ENCODE data around the gene PAQR8. TPM values are rescaled to one million over a fixed set of nuclear protein-coding genes. Genes with fewer than 3 reads are reported as not detected.
"Not testable (repeated sequence)": the region's sequence is repeated elsewhere in the genome, so short reads cannot be mapped to it uniquely, and the experiment has no call there.

Gene PAQR8
- polyA plus RNA-seq, 1 of the 3 experiments (the other 2 are of a cell fraction) = 2.3 TPM

DNA sequence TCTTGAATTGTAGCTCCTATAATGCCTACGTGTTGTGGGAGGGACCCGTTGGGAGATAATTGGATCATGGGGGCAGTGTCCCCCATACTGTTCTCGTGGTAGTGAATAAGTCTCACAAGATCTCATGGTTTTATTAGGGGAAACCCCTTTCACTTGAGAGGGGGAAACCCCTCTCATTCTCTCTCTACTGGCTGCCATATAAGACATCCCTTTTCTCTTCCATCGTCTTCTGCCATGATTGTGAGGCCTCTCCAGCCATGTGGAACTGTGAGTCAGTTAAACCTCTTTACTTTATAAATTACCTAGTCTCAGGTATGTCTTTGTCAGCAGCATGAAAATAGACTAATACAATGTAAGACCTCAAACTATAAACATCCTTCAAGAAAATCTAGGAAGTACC, 23.1 kb downstream of the PAQR8 start:
- no peak overlapping the region for H3K4me2 ChIP-seq
- ChIA-PET CTCF (interaction anchor here (1.0 kb wide), 1 partner anchor 15 kb away, joined by 4 read pairs; no protein-coding TSS in a partner anchor), POLR2A (no interaction called here)
- H4K20me1 ChIP-seq (ENCODE audit: insufficient read depth) = no peaks in the 10 kb centered on the region
- TF ChIP-seq, protein P1, sequence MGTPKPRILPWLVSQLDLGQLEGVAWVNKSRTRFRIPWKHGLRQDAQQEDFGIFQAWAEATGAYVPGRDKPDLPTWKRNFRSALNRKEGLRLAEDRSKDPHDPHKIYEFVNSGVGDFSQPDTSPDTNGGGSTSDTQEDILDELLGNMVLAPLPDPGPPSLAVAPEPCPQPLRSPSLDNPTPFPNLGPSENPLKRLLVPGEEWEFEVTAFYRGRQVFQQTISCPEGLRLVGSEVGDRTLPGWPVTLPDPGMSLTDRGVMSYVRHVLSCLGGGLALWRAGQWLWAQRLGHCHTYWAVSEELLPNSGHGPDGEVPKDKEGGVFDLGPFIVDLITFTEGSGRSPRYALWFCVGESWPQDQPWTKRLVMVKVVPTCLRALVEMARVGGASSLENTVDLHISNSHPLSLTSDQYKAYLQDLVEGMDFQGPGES (IDR thresholded peaks at IDR 0.05; ENCODE audit: low read depth, low read length) = no peak
- no peak for TF ChIP-seq NRF1 (IDR thresholded peaks at IDR 0.05; ENCODE audit: low read depth, low read length)
- TF ChIP-seq, protein P2, sequence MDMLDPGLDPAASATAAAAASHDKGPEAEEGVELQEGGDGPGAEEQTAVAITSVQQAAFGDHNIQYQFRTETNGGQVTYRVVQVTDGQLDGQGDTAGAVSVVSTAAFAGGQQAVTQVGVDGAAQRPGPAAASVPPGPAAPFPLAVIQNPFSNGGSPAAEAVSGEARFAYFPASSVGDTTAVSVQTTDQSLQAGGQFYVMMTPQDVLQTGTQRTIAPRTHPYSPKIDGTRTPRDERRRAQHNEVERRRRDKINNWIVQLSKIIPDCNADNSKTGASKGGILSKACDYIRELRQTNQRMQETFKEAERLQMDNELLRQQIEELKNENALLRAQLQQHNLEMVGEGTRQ (IDR thresholded peaks at IDR 0.05; ENCODE audit: borderline replicate concordance, low read depth, low read length) = no peak
- no peak for TF ChIP-seq SIN3A (IDR thresholded peaks at IDR 0.05; ENCODE audit: borderline replicate concordance, low read depth, low read length)
- TF ChIP-seq ELF1 (IDR thresholded peaks at IDR 0.05) = no peak
- TF ChIP-seq, protein P3, sequence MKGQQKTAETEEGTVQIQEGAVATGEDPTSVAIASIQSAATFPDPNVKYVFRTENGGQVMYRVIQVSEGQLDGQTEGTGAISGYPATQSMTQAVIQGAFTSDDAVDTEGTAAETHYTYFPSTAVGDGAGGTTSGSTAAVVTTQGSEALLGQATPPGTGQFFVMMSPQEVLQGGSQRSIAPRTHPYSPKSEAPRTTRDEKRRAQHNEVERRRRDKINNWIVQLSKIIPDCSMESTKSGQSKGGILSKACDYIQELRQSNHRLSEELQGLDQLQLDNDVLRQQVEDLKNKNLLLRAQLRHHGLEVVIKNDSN (IDR thresholded peaks at IDR 0.05; ENCODE audit: borderline replicate concordance, low read depth) = no peak
- 91% methylated on average over 4 of the region's 4 CpGs for WGBS (ENCODE audit: low lambda C conversion rate)
- H2AFZ ChIP-seq (ENCODE audit: low read depth) = no peak overlapping the region
- no peaks in the 10 kb centered on the region for H3K9me2 ChIP-seq
- peaks cover 15% of the 10 kb centered on the region for H3F3A ChIP-seq (replicated peaks; ENCODE audit: insufficient read depth)
- no peak overlapping the region for H3K9ac ChIP-seq
- no peak overlapping the region for H3K27ac ChIP-seq (ENCODE audit: low read depth in 2 of 2, low read length in 1 of 2)
- H3K27me3 ChIP-seq (ENCODE audit: insufficient read depth) = no peaks in the 10 kb centered on the region
- no peak for DNase-seq
- peaks cover 8 to 10% of the 10 kb centered on the region in 2 experiments; a peak in 3 of 4 replicates for H3K4me1 ChIP-seq (ENCODE audit: control insufficient read depth in 1 of 2, insufficient read depth in 2 of 2, low read depth in 1 of 2, low read length in 1 of 2)
- H3K4me3 ChIP-seq (ENCODE audit: low read depth in 2 of 2, low read length in 1 of 2) = no peak overlapping the region
- H3K9me3 ChIP-seq = no peaks in the 10 kb centered on the region
- no peaks in the 10 kb centered on the region for H3K79me2 ChIP-seq (ENCODE audit: insufficient read depth)
- no peaks in the 10 kb centered on the region for H3K36me3 ChIP-seq (replicated peaks in 1 of 2; ENCODE audit: control insufficient read depth in 1 of 2, insufficient read depth in 2 of 2, low read length in 1 of 2)

DNA sequence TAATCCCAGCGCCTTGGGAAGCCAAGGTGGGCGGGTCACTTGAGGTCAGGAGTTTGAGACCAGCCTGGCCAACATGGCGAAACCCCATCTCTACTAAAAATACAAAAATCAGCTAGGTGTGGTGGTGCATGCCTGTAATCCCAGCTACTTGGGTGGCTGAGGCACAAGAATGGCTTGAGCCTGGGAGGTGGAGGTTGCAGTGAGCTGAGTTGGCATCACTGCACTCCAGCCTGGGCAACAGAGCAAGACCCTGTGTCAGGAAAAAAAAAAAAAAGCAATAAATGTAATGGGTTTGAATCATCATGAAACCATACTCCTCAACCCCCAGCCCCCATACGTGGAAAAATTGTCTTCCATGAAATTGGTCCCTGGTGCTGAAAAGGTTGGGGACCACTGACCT, 26.2 kb downstream of the PAQR8 start:
- H3K4me2 ChIP-seq; H3K27ac ChIP-seq (ENCODE audit: low read depth in 2 of 2, low read length in 1 of 2); DNase-seq; H3K9me3 ChIP-seq; H3K9me2 ChIP-seq; H3K4me3 ChIP-seq (ENCODE audit: low read depth in 2 of 2, low read length in 1 of 2); H3K9ac ChIP-seq; H2AFZ ChIP-seq (ENCODE audit: low read depth); H3K79me2 ChIP-seq (ENCODE audit: insufficient read depth); POLR2A ChIA-PET; H3K36me3 ChIP-seq (replicated peaks in 1 of 2; ENCODE audit: control insufficient read depth in 1 of 2, insufficient read depth in 2 of 2, low read length in 1 of 2); H4K20me1 ChIP-seq (ENCODE audit: insufficient read depth); H3K27me3 ChIP-seq (ENCODE audit: insufficient read depth): not testable (repeated sequence)
- CTCF ChIA-PET = interaction anchor here (1.0 to 1.3 kb wide), 2 partner anchors 12 to 19 kb away, joined by 4 read pairs; no protein-coding TSS in a partner anchor
- 77% methylated on average over 4 of the region's 4 CpGs for WGBS (ENCODE audit: low lambda C conversion rate)
- Histone ChIP-seq H3F3A (replicated peaks; ENCODE audit: insufficient read depth) (peaks cover 28% of the 10 kb centered on the region), H3K4me1 (ENCODE audit: control insufficient read depth in 1 of 2, insufficient read depth in 2 of 2, low read depth in 1 of 2, low read length in 1 of 2) (peaks cover 17 to 20% of the 10 kb centered on the region in 2 experiments; a peak in 3 of 4 replicates)

DNA sequence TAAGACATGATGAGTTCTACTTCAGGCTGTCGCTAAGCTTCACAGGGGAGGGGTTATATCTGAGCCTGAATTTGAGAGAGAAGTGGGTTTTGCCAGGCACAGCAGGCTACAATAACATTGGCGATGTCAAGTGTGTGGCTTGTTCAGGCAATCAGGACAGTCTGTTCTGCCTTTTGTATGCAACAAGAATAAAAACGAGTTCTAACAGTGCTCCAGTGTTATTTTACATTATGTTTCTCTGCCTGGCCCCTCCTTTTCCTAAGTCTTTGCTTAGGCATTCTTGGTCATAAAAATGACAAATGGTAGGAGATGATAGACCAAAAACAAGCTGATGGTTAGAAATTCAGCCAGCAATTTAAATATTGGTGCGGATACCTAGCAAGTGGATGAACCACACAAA, 26.8 kb downstream of the PAQR8 start:
- Histone ChIP-seq H3K27me3 (ENCODE audit: insufficient read depth) (no peaks in the 10 kb centered on the region), H3K9ac (no peak overlapping the region), H3K4me3 (ENCODE audit: low read depth in 2 of 2, low read length in 1 of 2) (no peak overlapping the region), H3K4me2 (no peak overlapping the region), H3K9me2 (no peaks in the 10 kb centered on the region), H2AFZ (ENCODE audit: low read depth) (no peak overlapping the region), H3K9me3 (no peaks in the 10 kb centered on the region), H4K20me1 (ENCODE audit: insufficient read depth) (no peaks in the 10 kb centered on the region), H3K36me3 (replicated peaks in 1 of 2; ENCODE audit: control insufficient read depth in 1 of 2, insufficient read depth in 2 of 2, low read length in 1 of 2) (no peaks in the 10 kb centered on the region), H3K79me2 (ENCODE audit: insufficient read depth) (no peaks in the 10 kb centered on the region), H3F3A (replicated peaks; ENCODE audit: insufficient read depth) (peaks cover 29% of the 10 kb centered on the region), H3K4me1 (ENCODE audit: control insufficient read depth in 1 of 2, insufficient read depth in 2 of 2, low read depth in 1 of 2, low read length in 1 of 2) (peaks cover 17 to 20% of the 10 kb centered on the region in 2 experiments; a peak in 3 of 4 replicates), H3K27ac (ENCODE audit: low read depth in 2 of 2, low read length in 1 of 2) (peak overlapping the region in 1 of 2 experiments; percentile 90; a peak in 1 of 4 replicates)
- no peak for DNase-seq
- 98% methylated on average over 4 of the region's 4 CpGs for WGBS (ENCODE audit: low lambda C conversion rate)
- ChIA-PET CTCF (interaction anchor here (0.7 to 1.3 kb wide), 4 partner anchors 9 to 27 kb away, joined by 3 to 4 read pairs (median 4); partner anchors contain the start of gene PAQR8), POLR2A (no interaction called here)
- no peak for TF ChIP-seq NRF1 (IDR thresholded peaks at IDR 0.05; ENCODE audit: low read depth, low read length)
- TF ChIP-seq RFX5 (IDR thresholded peaks at IDR 0.05; ENCODE audit: low read length) = no peak
- no peak for TF ChIP-seq RAD21 (IDR thresholded peaks at IDR 0.05; ENCODE audit: low read length)
- TF ChIP-seq TEAD4 (IDR thresholded peaks at IDR 0.05; ENCODE audit: borderline replicate concordance, insufficient read depth) = no peak
- TF ChIP-seq, protein P4, sequence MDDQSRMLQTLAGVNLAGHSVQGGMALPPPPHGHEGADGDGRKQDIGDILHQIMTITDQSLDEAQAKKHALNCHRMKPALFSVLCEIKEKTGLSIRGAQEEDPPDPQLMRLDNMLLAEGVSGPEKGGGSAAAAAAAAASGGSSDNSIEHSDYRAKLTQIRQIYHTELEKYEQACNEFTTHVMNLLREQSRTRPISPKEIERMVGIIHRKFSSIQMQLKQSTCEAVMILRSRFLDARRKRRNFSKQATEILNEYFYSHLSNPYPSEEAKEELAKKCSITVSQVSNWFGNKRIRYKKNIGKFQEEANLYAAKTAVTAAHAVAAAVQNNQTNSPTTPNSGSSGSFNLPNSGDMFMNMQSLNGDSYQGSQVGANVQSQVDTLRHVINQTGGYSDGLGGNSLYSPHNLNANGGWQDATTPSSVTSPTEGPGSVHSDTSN (IDR thresholded peaks at IDR 0.05) = no peak
- TF ChIP-seq EP300 (IDR thresholded peaks at IDR 0.05; ENCODE audit: borderline replicate concordance in 1 of 2, low read depth in 1 of 2, low read length in 1 of 2) = no peak
- TF ChIP-seq, protein P2 (IDR thresholded peaks at IDR 0.05; ENCODE audit: borderline replicate concordance, low read depth, low read length) = no peak
- no peak for TF ChIP-seq MEF2A (IDR thresholded peaks at IDR 0.05; ENCODE audit: borderline replicate concordance, low read depth)
- no peak for TF ChIP-seq YY1 (IDR thresholded peaks at IDR 0.05; ENCODE audit: low read depth)
- TF ChIP-seq, protein P3 (IDR thresholded peaks at IDR 0.05; ENCODE audit: borderline replicate concordance, low read depth) = no peak
